Measurements from ENCODE around the gene SUGCT.

GRCh38 chr7:40147371-40148246 lies 12.8 kb downstream of the SUGCT start:
- no peak for TF ChIP-seq CTCF (conservative IDR thresholded peaks at IDR 0.05 in 1 of 2, IDR thresholded peaks at IDR 0.05 in 1 of 2; ENCODE audit: extremely low read depth in 1 of 2, insufficient read depth in 1 of 2, low read depth in 1 of 2, low read length in 2 of 2)
- no peak for TF ChIP-seq EZH2 (IDR thresholded peaks at IDR 0.05; ENCODE audit: borderline replicate concordance, low read length)
